GM23338 (cell line): ENCODE results near the gene CCDC70. TPM values are rescaled to one million over a fixed set of nuclear protein-coding genes. Genes with fewer than 3 reads are reported as not detected.

ENCODE experiments used
- ATAC-seq: fragments of 200-7000 bp; cut with Tn5 transposase; 3 replicates; pipeline ENCODE4 v1.9.1; 2020
- DNase-seq: peaks from one replicate; pipeline ENCODE4 v3.0.0-alpha.2; 2015; ENCODE audit warnings: low spot score
- H2AFZ ChIP-seq: fragments of 200-600 bp; sonication (generic); 2 replicates; pipeline ENCODE4 v1.8.0; 2016; ENCODE audit warnings: antibody characterized with exemption, mild to moderate bottlenecking, moderate library complexity
- H3F3A ChIP-seq: fragments of 200-600 bp; sonication (generic); replicated peaks from 2 replicates; pipeline ENCODE4 v1.8.0; 2017; ENCODE audit warnings: antibody characterized with exemption, mixed run types, low read depth
- H3K27ac ChIP-seq: fragments of 200-600 bp; sonication (generic); 2 replicates; pipeline ENCODE4 v1.6.1; 2016; ENCODE audit warnings: low read depth
- H3K27me3 ChIP-seq: fragments of 200-600 bp; sonication (generic); 2 replicates; pipeline ENCODE4 v1.8.0; 2016; ENCODE audit warnings: mild to moderate bottlenecking, mixed run types, moderate library complexity; ENCODE audit not compliant: insufficient read depth
- H3K36me3 ChIP-seq: fragments of 200-600 bp; sonication (generic); 2 replicates; pipeline ENCODE4 v1.8.0; 2016; ENCODE audit warnings: mild to moderate bottlenecking; ENCODE audit not compliant: insufficient read depth
- H3K4me1 ChIP-seq: fragments of 200-600 bp; sonication (generic); 2 replicates; pipeline ENCODE4 v1.8.0; 2016; ENCODE audit warnings: mild to moderate bottlenecking, moderate library complexity; ENCODE audit not compliant: insufficient read depth
- H3K4me2 ChIP-seq: fragments of 200-600 bp; sonication (generic); 2 replicates; pipeline ENCODE4 v1.7.1; 2017; ENCODE audit warnings: mixed run types
- H3K4me3 ChIP-seq: fragments of 200-600 bp; sonication (generic); 2 replicates; pipeline ENCODE4 v1.6.1; 2016; ENCODE audit warnings: mixed run types
- H3K79me2 ChIP-seq: fragments of 200-600 bp; sonication (generic); replicated peaks from 2 replicates; pipeline ENCODE4 v1.8.0; 2017; ENCODE audit warnings: mild to moderate bottlenecking; ENCODE audit not compliant: insufficient read depth
- H3K9me2 ChIP-seq: fragments of 200-600 bp; sonication (generic); 2 replicates; pipeline ENCODE4 v1.8.0; 2017; ENCODE audit not compliant: insufficient read depth
- H4K20me1 ChIP-seq: fragments of 200-600 bp; sonication (generic); replicated peaks from 2 replicates; pipeline ENCODE4 v1.8.0; 2017; ENCODE audit warnings: mild to moderate bottlenecking; ENCODE audit not compliant: insufficient read depth
- H3K27ac Mint-ChIP-seq: 2 replicates; pipeline ENCODE4 v1.8.0; 2020; ENCODE audit warnings: inconsistent platforms, mild to moderate bottlenecking, moderate library complexity, mixed read lengths
- H3K27me3 Mint-ChIP-seq: 3 replicates; pipeline ENCODE4 v1.8.0; 2022; ENCODE audit warnings: low read depth, mild to moderate bottlenecking, moderate library complexity, mixed read lengths, inconsistent platforms; ENCODE audit not compliant: insufficient read depth, poor library complexity
- H3K36me3 Mint-ChIP-seq: 3 replicates; pipeline ENCODE4 v1.8.0; 2021; ENCODE audit warnings: low read depth, mild to moderate bottlenecking, inconsistent platforms, moderate library complexity, mixed read lengths
- H3K4me1 Mint-ChIP-seq: 3 replicates; pipeline ENCODE4 v1.8.0; 2020; ENCODE audit warnings: mild to moderate bottlenecking, inconsistent platforms, mixed read lengths
- H3K4me3 Mint-ChIP-seq: 3 replicates; pipeline ENCODE4 v1.8.0; 2021; ENCODE audit warnings: moderate library complexity, mild to moderate bottlenecking, inconsistent platforms, mixed read lengths
- H3K9me3 Mint-ChIP-seq: 3 replicates; pipeline ENCODE4 v1.8.0; 2020; ENCODE audit warnings: moderate library complexity, mild to moderate bottlenecking, inconsistent platforms, mixed read lengths
- CREB1 ChIP-seq: fragments of 250-450 bp; sonication (Bioruptor Pico); IDR thresholded peaks from 2 replicates; pipeline ENCODE4 v1.5.0; 2020; ENCODE audit warnings: low read depth, mild to moderate bottlenecking, moderate library complexity
- CTCF ChIP-seq, 2 experiments: fragments of 200-600 bp in 1 of 2; sonication (generic) in 1 of 2; conservative IDR thresholded peaks; 2 replicates each; pipeline versions ENCODE4 v1.5.1 to v1.6.1; 2016 to 2017; ENCODE audit warnings: antibody characterized with exemption in 2 of 2, low read depth in 2 of 2, mild to moderate bottlenecking in 2 of 2, moderate library complexity in 1 of 2
- EZH2 ChIP-seq: fragments of 200-600 bp; sonication (generic); IDR thresholded peaks from one replicate; pipeline ENCODE4 v1.8.0; 2017; ENCODE audit warnings: antibody characterized with exemption, mild to moderate bottlenecking, low read depth; ENCODE audit not compliant: unreplicated experiment
- EZH2phosphoT487 ChIP-seq: fragments of 200-600 bp; sonication (generic); IDR thresholded peaks from one replicate; pipeline ENCODE4 v1.8.1; 2018; ENCODE audit warnings: antibody characterized with exemption; ENCODE audit not compliant: unreplicated experiment
- JUNB ChIP-seq: IDR thresholded peaks from one replicate; pipeline ENCODE4 v1.6.1; 2016; ENCODE audit warnings: antibody characterized with exemption; ENCODE audit not compliant: unreplicated experiment
- NANOG ChIP-seq: IDR thresholded peaks from 2 replicates; pipeline ENCODE4 v1.6.1; 2016; ENCODE audit warnings: antibody characterized with exemption, borderline replicate concordance
- POLR2AphosphoS5 ChIP-seq: IDR thresholded peaks from 2 replicates; pipeline ENCODE4 v1.6.1; 2016; ENCODE audit warnings: antibody characterized with exemption, low read depth
- STAT1 ChIP-seq: IDR thresholded peaks from one replicate; pipeline ENCODE4 v1.6.1; 2016; ENCODE audit warnings: antibody characterized with exemption; ENCODE audit not compliant: unreplicated experiment
- ZNF114 ChIP-seq: fragments of 250-450 bp; sonication (Bioruptor Pico); IDR thresholded peaks from 2 replicates; pipeline ENCODE4 v1.5.0; 2020; ENCODE audit warnings: mild to moderate bottlenecking, moderate library complexity
- ZNF331 ChIP-seq: fragments of 250-450 bp; sonication (Bioruptor Pico); IDR thresholded peaks from 2 replicates; pipeline ENCODE4 v1.5.0; 2020; ENCODE audit warnings: low read depth, mild to moderate bottlenecking, moderate library complexity
- ZNF462 ChIP-seq: fragments of 250-450 bp; sonication (Bioruptor Pico); IDR thresholded peaks from 2 replicates; pipeline ENCODE4 v1.5.0; 2020; ENCODE audit warnings: mild to moderate bottlenecking, moderate library complexity
- polyA plus RNA-seq: library from polyadenylated mRNA; unstranded; fragments of >200 nt; fragmentation: Nextera tagmentation; extraction: Ambion mirVana; gene quantifications from 2 replicates; pipeline ENCODE4 v1.2.1, GENCODE V29; 2016
- total RNA-seq: library from RNA; depleted of rRNA; stranded (reverse); fragments of >200 nt; shearing (Covaris generic); gene quantifications from 2 replicates; pipeline ENCODE4 v1.2.3, GENCODE V29; 2014
- TF ChIP-seq, protein P1 (sequence below): IDR thresholded peaks from 2 replicates; pipeline ENCODE4 v1.6.1; 2016; ENCODE audit warnings: antibody characterized with exemption

The CCDC70 gene
- total and polyA plus RNA-seq, 2 experiments from 2014 or later = not detected

- TF ChIP-seq ZNF462 (CRISPR knock-in tag) = no peak
- no peak for TF ChIP-seq ZNF331 (CRISPR knock-in tag)
- TF ChIP-seq STAT1 = no peak
- no peak for TF ChIP-seq CTCF (conservative IDR thresholded peaks at IDR 0.05; ENCODE audit: low read depth in 2 of 2)
- TF ChIP-seq EZH2 = no peak
These were observed 48.7 kb downstream of the CCDC70 start (continued) for GRCh38 chr13:51910508-51910907.

- Mint-ChIP-seq H3K36me3 (no peaks in the 10 kb centered on the region), H3K27me3 (peaks cover 9% of the 10 kb centered on the region), H3K9me3 (no peaks in the 10 kb centered on the region), H3K4me3 (no peak overlapping the region), H3K4me1 (peaks cover 11% of the 10 kb centered on the region), H3K27ac (no peak overlapping the region)
- Histone ChIP-seq H3K4me1 (no peaks in the 10 kb centered on the region), H3K4me2 (no peak overlapping the region), H3K36me3 (no peaks in the 10 kb centered on the region), H3K4me3 (no peak overlapping the region), H4K20me1 (no peaks in the 10 kb centered on the region), H3K27me3 (no peaks in the 10 kb centered on the region), H3F3A (no peaks in the 10 kb centered on the region), H3K9me2 (no peaks in the 10 kb centered on the region), H3K79me2 (no peaks in the 10 kb centered on the region), H2AFZ (no peak overlapping the region), H3K27ac (no peak overlapping the region)
- DNase-seq = no peak
- TF ChIP-seq EZH2 = no peak
- TF ChIP-seq JUNB = no peak
- TF ChIP-seq EZH2phosphoT487 = no peak
- no peak for TF ChIP-seq CREB1
- TF ChIP-seq ZNF114 (CRISPR knock-in tag) = no peak
- TF ChIP-seq NANOG = no peak
- TF ChIP-seq POLR2AphosphoS5 = no peak
- TF ChIP-seq, protein P1, sequence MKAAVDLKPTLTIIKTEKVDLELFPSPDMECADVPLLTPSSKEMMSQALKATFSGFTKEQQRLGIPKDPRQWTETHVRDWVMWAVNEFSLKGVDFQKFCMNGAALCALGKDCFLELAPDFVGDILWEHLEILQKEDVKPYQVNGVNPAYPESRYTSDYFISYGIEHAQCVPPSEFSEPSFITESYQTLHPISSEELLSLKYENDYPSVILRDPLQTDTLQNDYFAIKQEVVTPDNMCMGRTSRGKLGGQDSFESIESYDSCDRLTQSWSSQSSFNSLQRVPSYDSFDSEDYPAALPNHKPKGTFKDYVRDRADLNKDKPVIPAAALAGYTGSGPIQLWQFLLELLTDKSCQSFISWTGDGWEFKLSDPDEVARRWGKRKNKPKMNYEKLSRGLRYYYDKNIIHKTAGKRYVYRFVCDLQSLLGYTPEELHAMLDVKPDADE = no peak
- ATAC-seq = peak; percentile 36
These were observed 50.3 kb downstream of the CCDC70 start for GRCh38 chr13:51912091-51912490.
